Gastroesophageal sphincter (tissue), 4 donors: ENCODE data around the gene LYPD5. TPM values are rescaled to one million over a fixed set of nuclear protein-coding genes. Genes with fewer than 3 reads are reported as not detected.
"Not testable (repeated sequence)": the region's sequence is repeated elsewhere in the genome, so short reads cannot be mapped to it uniquely, and the experiment has no call there.

Experiments
- ATAC-seq: fragments of 150-250 bp; one replicate; pipeline ENCODE4 v1.9.1; 2016; ENCODE audit warnings: mild to moderate bottlenecking, moderate library complexity
- H3K27ac ChIP-seq, 4 donors: fragments of 200-600 bp; sonication (generic) in 3 of 4; 1 replicate in 3 of 4; 2 replicates in 1 of 4; pipeline ENCODE4 v1.5.1; 2016 to 2019
- H3K27me3 ChIP-seq: fragments of 200-600 bp; sonication (generic); one replicate; pipeline ENCODE4 v1.5.1; 2019
- H3K36me3 ChIP-seq, 2 donors: fragments of 200-600 bp; sonication (generic); one replicate each; pipeline ENCODE4 v1.5.1; 2019; ENCODE audit warnings: control low read depth in 1 of 2
- H3K4me1 ChIP-seq, 3 donors: fragments of 200-600 bp; sonication (generic); 1 replicate in 2 of 3; 2 replicates in 1 of 3; pipeline ENCODE4 v1.5.1; 2016 to 2019; ENCODE audit warnings: control low read depth in 2 of 3
- H3K4me3 ChIP-seq, 2 donors: fragments of 200-600 bp; sonication (generic); one replicate each; pipeline ENCODE4 v1.5.1; 2019; ENCODE audit warnings: mild to moderate bottlenecking in 1 of 2, moderate library complexity in 1 of 2
- H3K9me3 ChIP-seq, 3 donors: fragments of 200-600 bp; sonication (generic); one replicate each; pipeline ENCODE4 v1.5.1; 2017 to 2019; ENCODE audit warnings: control low read depth in 2 of 3
- EP300 ChIP-seq: sonication (generic); formaldehyde crosslinking; IDR thresholded peaks from one replicate; pipeline ENCODE4 v1.6.1; 2017; ENCODE audit warnings: antibody characterized with exemption, mild to moderate bottlenecking
- POLR2A ChIP-seq, 2 donors: fragments of 450-650 bp; IDR thresholded peaks; one replicate each; pipeline ENCODE4 v1.6.1; 2017; ENCODE audit warnings: antibody characterized with exemption in 2 of 2, mild to moderate bottlenecking in 2 of 2, moderate library complexity in 1 of 2
- POLR2AphosphoS5 ChIP-seq: sonication (generic); formaldehyde crosslinking; IDR thresholded peaks from one replicate; pipeline ENCODE4 v1.6.1; 2017; ENCODE audit warnings: antibody characterized with exemption
- WGBS, 2 donors: methylation state at CpG; one replicate each; pipeline ENCODE4 v1.1.5; 2018; ENCODE audit warnings: low coverage in 1 of 2; 5-methylcytosine and 5-hydroxymethylcytosine counted together
- total RNA-seq, 4 donors: library from RNA; depleted of rRNA; stranded (reverse); fragments of >200 nt; gene quantifications; one replicate each; pipeline ENCODE4 v1.1.0, GENCODE V29; 2016
- TF ChIP-seq, protein P1 (sequence below), 4 experiments: fragments of 200-600 bp in 2 of 4; fragments of 450-650 bp in 2 of 4; sonication (generic) in 1 of 4; IDR thresholded peaks; one replicate each; pipeline ENCODE4 v1.5.1; 2017 to 2019; ENCODE audit warnings: antibody characterized with exemption in 4 of 4, mild to moderate bottlenecking in 2 of 4, moderate library complexity in 2 of 4

LYPD5 gene
- total RNA-seq, 4 donors from 2014 or later: 3.1 to 9.8 (median 5.2) TPM

DNA sequence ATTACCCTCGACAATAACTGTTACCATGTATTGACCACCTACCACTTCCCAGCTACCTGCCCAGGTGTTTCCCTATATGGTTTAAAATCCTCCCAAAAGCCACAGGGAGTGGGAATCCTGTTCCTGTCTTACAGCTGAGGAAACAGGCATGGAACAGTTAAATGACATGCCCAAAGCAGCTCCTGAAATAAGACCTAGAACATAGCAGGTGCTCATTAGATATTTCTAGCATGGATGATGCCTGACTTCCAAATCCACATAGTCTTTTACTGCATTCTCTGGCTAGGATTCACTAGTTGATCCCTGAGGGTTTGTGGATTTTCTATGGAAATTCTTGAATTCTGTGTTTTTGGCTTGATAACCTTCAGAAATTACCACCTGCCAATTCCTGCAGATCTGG lies 34.4 kb downstream of the LYPD5 start:
- TF ChIP-seq, protein P1, sequence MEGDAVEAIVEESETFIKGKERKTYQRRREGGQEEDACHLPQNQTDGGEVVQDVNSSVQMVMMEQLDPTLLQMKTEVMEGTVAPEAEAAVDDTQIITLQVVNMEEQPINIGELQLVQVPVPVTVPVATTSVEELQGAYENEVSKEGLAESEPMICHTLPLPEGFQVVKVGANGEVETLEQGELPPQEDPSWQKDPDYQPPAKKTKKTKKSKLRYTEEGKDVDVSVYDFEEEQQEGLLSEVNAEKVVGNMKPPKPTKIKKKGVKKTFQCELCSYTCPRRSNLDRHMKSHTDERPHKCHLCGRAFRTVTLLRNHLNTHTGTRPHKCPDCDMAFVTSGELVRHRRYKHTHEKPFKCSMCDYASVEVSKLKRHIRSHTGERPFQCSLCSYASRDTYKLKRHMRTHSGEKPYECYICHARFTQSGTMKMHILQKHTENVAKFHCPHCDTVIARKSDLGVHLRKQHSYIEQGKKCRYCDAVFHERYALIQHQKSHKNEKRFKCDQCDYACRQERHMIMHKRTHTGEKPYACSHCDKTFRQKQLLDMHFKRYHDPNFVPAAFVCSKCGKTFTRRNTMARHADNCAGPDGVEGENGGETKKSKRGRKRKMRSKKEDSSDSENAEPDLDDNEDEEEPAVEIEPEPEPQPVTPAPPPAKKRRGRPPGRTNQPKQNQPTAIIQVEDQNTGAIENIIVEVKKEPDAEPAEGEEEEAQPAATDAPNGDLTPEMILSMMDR (IDR thresholded peaks at IDR 0.05): no peak
- no peak for TF ChIP-seq POLR2AphosphoS5
- TF ChIP-seq POLR2A (IDR thresholded peaks at IDR 0.05): no peak
- TF ChIP-seq EP300: no peak
- Histone ChIP-seq H3K4me1 (peaks cover 0 to 6% (median 4%) of the 10 kb centered on the region in 3 donors), H3K36me3 (no peaks in the 10 kb centered on the region), H3K4me3 (no peak overlapping the region), H3K9me3 (no peaks in the 10 kb centered on the region), H3K27ac (no peak overlapping the region), H3K27me3 (peaks cover 10% of the 10 kb centered on the region)
- 33 to 71% methylated on average over 1 of the region's 1 CpG for WGBS, 2 donors
- no peak for ATAC-seq

DNA sequence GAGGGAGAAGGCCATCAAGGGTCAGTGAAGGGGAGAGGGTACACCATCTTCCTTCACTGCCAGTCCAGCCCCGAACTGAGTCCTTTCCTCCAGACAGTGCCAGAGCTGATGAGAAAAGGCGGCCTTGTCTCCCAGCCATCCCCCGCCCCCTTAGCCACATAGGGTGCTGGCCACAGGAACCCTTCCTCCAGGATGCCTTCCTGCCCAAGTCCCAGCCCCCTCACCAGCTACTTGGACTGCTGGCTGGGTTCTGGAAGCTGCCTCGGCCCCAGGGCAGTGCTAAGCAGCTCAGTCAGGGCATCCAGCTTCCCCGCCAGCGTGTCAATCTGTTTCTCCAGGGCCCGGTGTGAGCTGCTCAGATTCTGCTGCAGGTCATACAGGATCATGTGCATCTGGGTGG lies 34.9 kb downstream of the LYPD5 start:
- TF ChIP-seq, protein P1 (IDR thresholded peaks at IDR 0.05): no peak
- TF ChIP-seq EP300: no peak
- TF ChIP-seq POLR2A (IDR thresholded peaks at IDR 0.05): no peak
- no peak for TF ChIP-seq POLR2AphosphoS5
- Histone ChIP-seq H3K4me1 (peaks cover 0 to 6% (median 4%) of the 10 kb centered on the region in 3 donors), H3K9me3 (no peaks in the 10 kb centered on the region), H3K27ac (no peak overlapping the region), H3K36me3 (no peaks in the 10 kb centered on the region), H3K27me3 (peaks cover 10% of the 10 kb centered on the region), H3K4me3 (no peak overlapping the region)
- ATAC-seq: no peak
- WGBS, 2 donors: 79 to 88% methylated on average over 2 to 3 of the region's 7 CpGs

DNA sequence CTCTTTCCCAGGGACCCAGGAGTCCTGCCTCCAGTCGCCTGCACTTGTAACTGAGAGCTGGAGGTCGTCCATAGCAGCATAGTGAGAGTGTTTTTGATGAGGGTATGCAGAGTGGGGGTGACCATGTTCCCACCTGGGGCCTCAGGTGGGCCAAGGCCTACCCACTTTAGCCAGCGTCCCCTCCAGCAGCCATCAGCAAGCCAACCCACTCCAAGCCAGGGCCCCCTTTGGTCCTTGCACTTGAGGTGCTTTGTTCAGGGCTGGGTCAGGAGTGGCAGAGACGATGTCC lies 35.5 kb downstream of the LYPD5 start:
- 60% methylated on average over 1 of the region's 4 CpGs; no CpG with 5 or more reads in 1 of the 2 donors for WGBS, 2 donors
- H3K9me3 ChIP-seq: no peaks in the 10 kb centered on the region
- no peak for TF ChIP-seq POLR2A (IDR thresholded peaks at IDR 0.05)
- no peak for TF ChIP-seq EP300
- TF ChIP-seq, protein P1 (IDR thresholded peaks at IDR 0.05): no peak
- peaks cover 0 to 6% (median 4%) of the 10 kb centered on the region in 3 donors for H3K4me1 ChIP-seq
- H3K27me3 ChIP-seq: peaks cover 10% of the 10 kb centered on the region
- H3K36me3 ChIP-seq: no peaks in the 10 kb centered on the region
- no peak overlapping the region for H3K27ac ChIP-seq
- no peak overlapping the region for H3K4me3 ChIP-seq
- no peak for ATAC-seq

DNA sequence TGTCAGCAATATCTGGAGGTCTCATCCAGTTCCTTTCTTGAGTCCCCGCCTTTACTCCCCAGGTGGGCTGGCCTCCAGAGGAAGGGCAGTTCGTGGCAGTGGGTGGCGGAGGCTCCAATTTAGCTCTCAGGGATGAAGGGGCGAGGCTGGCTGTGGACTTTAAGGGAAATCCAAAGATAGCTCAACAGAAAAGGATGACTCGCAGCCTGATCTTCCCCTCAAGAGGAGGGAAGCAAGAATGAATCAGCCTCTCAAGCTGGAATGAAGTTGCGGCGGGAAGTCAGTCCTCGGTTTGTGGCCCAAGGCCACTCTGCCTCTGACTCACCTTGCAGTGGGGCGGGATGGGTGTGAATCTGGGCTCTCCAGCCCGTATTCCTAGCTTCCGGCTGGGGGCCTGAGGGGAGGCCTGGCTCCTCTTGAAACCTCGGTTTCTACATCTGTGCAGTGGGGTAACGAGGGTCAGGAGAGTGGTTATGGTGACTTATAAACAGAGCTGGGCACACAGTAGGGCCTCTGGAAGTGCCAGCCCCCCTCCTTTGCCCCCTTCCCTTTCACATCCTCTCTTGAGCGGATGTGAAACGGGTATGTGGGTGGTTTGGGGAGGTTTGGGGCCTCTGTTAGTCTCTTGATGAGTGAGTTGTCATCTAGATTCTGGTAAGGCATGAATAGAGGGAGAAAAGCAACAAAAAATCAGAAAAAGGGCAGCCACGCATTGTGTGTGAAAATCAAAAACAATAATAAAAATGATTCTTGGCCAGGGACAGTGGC lies 37.0 kb downstream of the LYPD5 start:
- H3K36me3 ChIP-seq: no peaks in the 10 kb centered on the region
- H3K27ac ChIP-seq: peak overlapping the region in 3 of 4 donors; percentile 54 to 71 (median 70)
- TF ChIP-seq POLR2AphosphoS5 (no peak), EP300 (no peak), POLR2A (IDR thresholded peaks at IDR 0.05) (no peak)
- TF ChIP-seq, protein P1 (IDR thresholded peaks at IDR 0.05): no peak
- H3K4me3 ChIP-seq: no peak overlapping the region
- peaks cover 0 to 6% (median 4%) of the 10 kb centered on the region in 3 donors for H3K4me1 ChIP-seq
- ATAC-seq: peak; percentile 90
- WGBS, 2 donors: 20 to 63% methylated on average over 2 to 11 of the region's 16 CpGs
- no peaks in the 10 kb centered on the region for H3K9me3 ChIP-seq
- H3K27me3 ChIP-seq: peaks cover 7% of the 10 kb centered on the region

DNA sequence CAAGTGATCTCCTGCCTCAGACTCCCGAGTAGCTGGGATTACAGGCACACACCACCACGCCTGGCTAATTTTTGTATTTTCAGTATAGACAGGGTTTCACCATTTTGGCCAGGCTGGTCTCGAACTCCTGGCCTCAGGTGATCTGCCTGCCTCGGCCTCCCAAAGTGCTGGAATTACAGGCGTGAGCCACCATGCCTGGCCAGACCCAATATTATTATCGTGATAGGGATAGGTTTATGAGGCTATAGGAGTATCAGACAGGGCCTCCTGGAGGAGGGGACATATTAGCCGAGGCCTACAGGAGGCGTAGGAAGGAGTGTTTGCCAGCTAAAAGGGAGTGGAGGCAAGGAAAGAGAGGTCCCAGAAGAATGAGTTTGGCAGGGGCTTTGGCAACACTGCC lies 37.6 kb downstream of the LYPD5 start:
- H3K27me3 ChIP-seq, H3K4me1 ChIP-seq, H3K4me3 ChIP-seq, H3K36me3 ChIP-seq, H3K9me3 ChIP-seq: not testable (repeated sequence)
- 57% methylated on average over 2 of the region's 8 CpGs; no CpG with 5 or more reads in 1 of the 2 donors for WGBS, 2 donors
- peak; percentile 11 for ATAC-seq
- H3K27ac ChIP-seq: peak overlapping the region in 3 of 4 donors; percentile 54 to 71 (median 70)
